GM19463 (cell line): ENCODE data around the gene PLXNA4.

Experiments
- ATAC-seq: cut with Tn5 transposase; IDR thresholded peaks from one replicate; pipeline ENCODE4 v1.9.1; 2021; ENCODE audit warnings: mild to moderate bottlenecking, moderate library complexity; ENCODE audit not compliant: unreplicated experiment

PLXNA4 gene

GRCh38 chr7:132592936-132593335 lies 16.7 kb upstream of the PLXNA4 start:
- no peak for ATAC-seq

GRCh38 chr7:132592231-132592920 lies 16.1 kb upstream of the PLXNA4 start:
- no peak for ATAC-seq

GRCh38 chr7:132590162-132590561 lies 13.9 kb upstream of the PLXNA4 start:
- ATAC-seq, result no peak

GRCh38 chr7:132588596-132588995 lies 12.3 kb upstream of the PLXNA4 start:
- no peak for ATAC-seq

GRCh38 chr7:132584796-132585494 lies 8.7 kb upstream of the PLXNA4 start:
- ATAC-seq, result no peak

GRCh38 chr7:132581431-132581830 lies 5.2 kb upstream of the PLXNA4 start:
- ATAC-seq, result no peak

GRCh38 chr7:132580717-132581285 lies 4.5 kb upstream of the PLXNA4 start:
- peak; percentile 69 for ATAC-seq

GRCh38 chr7:132580277-132580676 lies 4.0 kb upstream of the PLXNA4 start:
- no peak for ATAC-seq

GRCh38 chr7:132579260-132579899 lies 3.1 kb upstream of the PLXNA4 start:
- no peak for ATAC-seq

- no peak for ATAC-seq
These were observed 2.6 kb upstream of the PLXNA4 start for GRCh38 chr7:132578826-132579225.

- no peak for ATAC-seq
These were observed 1.7 kb upstream of the PLXNA4 start for GRCh38 chr7:132578050-132578370.

GRCh38 chr7:132577206-132578049 lies 1.2 kb upstream of the PLXNA4 start:
- no peak for ATAC-seq

GRCh38 chr7:132576721-132577085 lies 433 bp upstream of the PLXNA4 start:
- no peak for ATAC-seq

- no peak for ATAC-seq
These were observed 770 bp downstream of the PLXNA4 start for GRCh38 chr7:132575419-132575981.

GRCh38 chr7:132574223-132574622 lies 2.0 kb downstream of the PLXNA4 start:
- no peak for ATAC-seq

- ATAC-seq, result no peak
These were observed 2.9 kb downstream of the PLXNA4 start for GRCh38 chr7:132573251-132573955.

- ATAC-seq, result no peak
These were observed 3.7 kb downstream of the PLXNA4 start for GRCh38 chr7:132572526-132572925.

- ATAC-seq, result no peak
These were observed 4.3 kb downstream of the PLXNA4 start for GRCh38 chr7:132571970-132572369.

- ATAC-seq, result no peak
These were observed 6.2 kb downstream of the PLXNA4 start for GRCh38 chr7:132569884-132570614.
